GM19372 (cell line): ENCODE measurements around the gene TRPC3.
A peak's percentile ranks its signal among the peaks of the same experiment; 100 is the strongest.

Experiments used
- ATAC-seq: cut with Tn5 transposase; IDR thresholded peaks from one replicate; pipeline ENCODE4 v1.9.1; 2021; ENCODE audit warnings: mild to moderate bottlenecking, low read depth, moderate library complexity; ENCODE audit not compliant: unreplicated experiment

The TRPC3 gene

GRCh38 chr4:121879135-121879534 is 72.7 kb downstream of the TRPC3 start:
- ATAC-seq = no peak

GRCh38 chr4:121877041-121877773 is 74.7 kb downstream of the TRPC3 start:
- ATAC-seq = no peak

- ATAC-seq = no peak
These were observed 75.8 kb downstream of the TRPC3 start for GRCh38 chr4:121876070-121876469.

- ATAC-seq = no peak
These were observed 76.2 kb downstream of the TRPC3 start for GRCh38 chr4:121875652-121876051.

GRCh38 chr4:121873604-121874003 is 78.3 kb downstream of the TRPC3 start:
- no peak for ATAC-seq

GRCh38 chr4:121869841-121870822 is 81.7 kb downstream of the TRPC3 start, which contains the start of gene BBS7:
Gene BBS7 (minus strand): TSS chr4:121870474. CDS start chr4:121870313, 161 bp downstream.
- peak; percentile 99 for ATAC-seq

GRCh38 chr4:121863799-121864198 is 88.1 kb downstream of the TRPC3 start:
- ATAC-seq = no peak

- no peak for ATAC-seq
These were observed 90.4 kb downstream of the TRPC3 start for GRCh38 chr4:121861426-121861825.

GRCh38 chr4:121860121-121860520 is 91.7 kb downstream of the TRPC3 start:
- no peak for ATAC-seq

- ATAC-seq = no peak
These were observed 100.5 kb downstream of the TRPC3 start for GRCh38 chr4:121851354-121851753.

- ATAC-seq = no peak
These were observed 105.2 kb downstream of the TRPC3 start for GRCh38 chr4:121846662-121847061.

- no peak for ATAC-seq
These were observed 109.0 kb downstream of the TRPC3 start for GRCh38 chr4:121842862-121843261.

GRCh38 chr4:121838136-121838535 is 113.7 kb downstream of the TRPC3 start:
- ATAC-seq = no peak

- no peak for ATAC-seq
These were observed 122.3 kb downstream of the TRPC3 start for GRCh38 chr4:121829511-121829910.
